ENCODE measurements around the gene FAM227B.
"Not testable (repeated sequence)": the region's sequence is repeated elsewhere in the genome, so short reads cannot be mapped to it uniquely, and the experiment has no call there.

Gene FAM227B

GRCh38 chr15:49610157-49610918 lies 10.3 kb downstream of the FAM227B start:
- DNase-seq (ENCODE audit: low spot score), result no peak
- no peak for FAIRE-seq

GRCh38 chr15:49606594-49606993 lies 14.0 kb downstream of the FAM227B start:
- DNase-seq (ENCODE audit: low spot score) (no peak), FAIRE-seq (no peak)

- FAIRE-seq (no peak), DNase-seq (ENCODE audit: low spot score) (no peak)
Observed at GRCh38 chr15:49605588-49605987, 15.0 kb downstream of the FAM227B start.

- DNase-seq (ENCODE audit: low spot score) (no peak), FAIRE-seq (no peak)
Observed at GRCh38 chr15:49604625-49605409, 15.8 kb downstream of the FAM227B start.

GRCh38 chr15:49592829-49593316 lies 27.7 kb downstream of the FAM227B start:
- not testable (repeated sequence) for FAIRE-seq; DNase-seq (ENCODE audit: low spot score)

GRCh38 chr15:49589030-49589429 lies 31.6 kb downstream of the FAM227B start:
- FAIRE-seq (no peak), DNase-seq (ENCODE audit: low spot score) (no peak)

GRCh38 chr15:49573421-49573820 lies 47.2 kb downstream of the FAM227B start:
- FAIRE-seq (no peak), DNase-seq (ENCODE audit: low spot score) (no peak)

- DNase-seq (ENCODE audit: low spot score) (no peak), FAIRE-seq (no peak)
Observed at GRCh38 chr15:49570672-49571071, 49.9 kb downstream of the FAM227B start.

GRCh38 chr15:49570174-49570573 lies 50.4 kb downstream of the FAM227B start:
- FAIRE-seq, result no peak
- DNase-seq (ENCODE audit: low spot score), result no peak

- DNase-seq (ENCODE audit: low spot score) (no peak), FAIRE-seq (no peak)
Observed at GRCh38 chr15:49560045-49560444, 60.6 kb downstream of the FAM227B start.

- FAIRE-seq, result no peak
- no peak for DNase-seq (ENCODE audit: low spot score)
Observed at GRCh38 chr15:49558929-49559328, 61.7 kb downstream of the FAM227B start.

- no peak for FAIRE-seq
- DNase-seq (ENCODE audit: low spot score), result no peak
Observed at GRCh38 chr15:49556437-49556836, 64.2 kb downstream of the FAM227B start.

- not testable (repeated sequence) for FAIRE-seq; DNase-seq (ENCODE audit: low spot score)
Observed at GRCh38 chr15:49550342-49550741, 70.3 kb downstream of the FAM227B start.

GRCh38 chr15:49538520-49538919 lies 82.1 kb downstream of the FAM227B start:
- FAIRE-seq (no peak), DNase-seq (ENCODE audit: low spot score) (no peak)

- FAIRE-seq (no peak), DNase-seq (ENCODE audit: low spot score) (no peak)
Observed at GRCh38 chr15:49530092-49530491, 90.5 kb downstream of the FAM227B start.

GRCh38 chr15:49528289-49528688 lies 92.3 kb downstream of the FAM227B start:
- no peak for FAIRE-seq
- no peak for DNase-seq (ENCODE audit: low spot score)

- FAIRE-seq, result no peak
- DNase-seq (ENCODE audit: low spot score), result no peak
Observed at GRCh38 chr15:49521802-49522201, 98.8 kb downstream of the FAM227B start.

GRCh38 chr15:49512739-49513138 lies 107.9 kb downstream of the FAM227B start:
- not testable (repeated sequence) for FAIRE-seq; DNase-seq (ENCODE audit: low spot score)

- FAIRE-seq, result no peak
Observed at GRCh38 chr15:49507261-49507660, 113.4 kb downstream of the FAM227B start.

GRCh38 chr15:49506341-49506740 lies 114.3 kb downstream of the FAM227B start:
- DNase-seq (ENCODE audit: low spot score), result no peak
- FAIRE-seq, result no peak

More at GRCh38 chr15:49507261-49507660, 113.4 kb downstream of the FAM227B start:
- no peak for DNase-seq (ENCODE audit: low spot score)

- FAIRE-seq, result no peak
- no peak for DNase-seq (ENCODE audit: low spot score)
Observed at GRCh38 chr15:49501586-49501985, 119.0 kb downstream of the FAM227B start.

GRCh38 chr15:49495993-49496753 lies 124.4 kb downstream of the FAM227B start:
- no peak for DNase-seq (ENCODE audit: low spot score)
- FAIRE-seq, result no peak
